ENCODE measurements around the gene USP31.
A peak's percentile ranks its signal among the peaks of the same experiment; 100 is the strongest.

USP31 gene

DNA sequence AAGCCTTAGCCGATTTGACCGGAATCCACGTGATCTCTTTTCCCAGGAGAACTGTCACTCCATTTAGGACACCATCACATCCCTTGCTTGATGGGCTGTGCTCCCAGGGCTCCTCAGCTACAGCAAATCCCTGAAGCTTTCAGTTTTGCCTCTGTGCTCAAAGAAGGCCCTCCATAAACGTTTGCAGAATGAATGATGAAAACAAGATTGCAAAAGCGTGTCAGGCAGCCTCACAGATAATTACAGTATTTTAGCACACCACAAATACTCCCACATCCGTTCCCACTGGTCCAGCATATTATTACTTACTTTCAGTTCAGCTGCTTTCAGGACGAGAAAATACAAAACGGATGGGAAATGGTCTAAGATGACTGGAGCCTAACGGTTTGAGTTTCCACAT, 84.6 kb downstream of the USP31 start:
- DNase-seq (ENCODE audit: low spot score): no peak
- no peak for FAIRE-seq

DNA sequence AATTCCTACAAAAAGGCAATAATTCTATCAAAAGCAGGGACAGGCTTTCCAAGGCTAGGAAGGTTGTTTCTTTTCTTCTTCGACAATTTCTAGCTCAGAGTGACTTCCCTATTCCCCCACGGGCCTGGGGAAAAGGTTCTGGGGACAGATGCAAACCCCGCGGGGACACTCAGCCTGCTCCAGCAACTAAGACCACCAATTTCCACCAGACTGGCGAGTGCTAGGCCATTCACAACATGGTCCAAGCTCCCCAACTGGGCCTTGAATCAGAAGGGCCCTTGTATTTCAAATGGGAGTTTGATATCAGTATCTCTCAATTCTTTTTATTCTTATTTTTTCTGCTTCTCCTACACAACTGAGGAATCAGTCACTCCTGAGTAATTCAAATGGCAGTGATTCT, 86.7 kb downstream of the USP31 start:
- DNase-seq (ENCODE audit: low spot score) (no peak), FAIRE-seq (no peak)

DNA sequence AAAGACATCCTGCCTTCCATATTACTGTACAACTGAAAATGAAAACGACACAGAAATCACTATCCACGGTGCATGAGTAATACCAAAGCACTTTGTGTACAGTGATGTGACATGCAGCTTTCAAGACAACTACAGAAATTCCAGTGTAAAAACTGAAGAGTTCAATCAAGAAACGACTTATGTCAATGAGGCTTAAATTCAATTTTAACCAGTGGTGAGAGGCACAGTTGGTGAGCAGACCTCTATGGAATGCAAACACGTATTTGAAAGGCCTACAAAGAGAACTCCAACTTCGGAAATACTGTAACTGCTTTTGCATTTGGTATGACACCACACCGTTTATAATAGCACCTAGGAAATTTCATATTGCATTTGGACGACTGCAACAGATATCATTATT, 87.6 kb downstream of the USP31 start:
- FAIRE-seq (no peak), DNase-seq (ENCODE audit: low spot score) (no peak)

DNA sequence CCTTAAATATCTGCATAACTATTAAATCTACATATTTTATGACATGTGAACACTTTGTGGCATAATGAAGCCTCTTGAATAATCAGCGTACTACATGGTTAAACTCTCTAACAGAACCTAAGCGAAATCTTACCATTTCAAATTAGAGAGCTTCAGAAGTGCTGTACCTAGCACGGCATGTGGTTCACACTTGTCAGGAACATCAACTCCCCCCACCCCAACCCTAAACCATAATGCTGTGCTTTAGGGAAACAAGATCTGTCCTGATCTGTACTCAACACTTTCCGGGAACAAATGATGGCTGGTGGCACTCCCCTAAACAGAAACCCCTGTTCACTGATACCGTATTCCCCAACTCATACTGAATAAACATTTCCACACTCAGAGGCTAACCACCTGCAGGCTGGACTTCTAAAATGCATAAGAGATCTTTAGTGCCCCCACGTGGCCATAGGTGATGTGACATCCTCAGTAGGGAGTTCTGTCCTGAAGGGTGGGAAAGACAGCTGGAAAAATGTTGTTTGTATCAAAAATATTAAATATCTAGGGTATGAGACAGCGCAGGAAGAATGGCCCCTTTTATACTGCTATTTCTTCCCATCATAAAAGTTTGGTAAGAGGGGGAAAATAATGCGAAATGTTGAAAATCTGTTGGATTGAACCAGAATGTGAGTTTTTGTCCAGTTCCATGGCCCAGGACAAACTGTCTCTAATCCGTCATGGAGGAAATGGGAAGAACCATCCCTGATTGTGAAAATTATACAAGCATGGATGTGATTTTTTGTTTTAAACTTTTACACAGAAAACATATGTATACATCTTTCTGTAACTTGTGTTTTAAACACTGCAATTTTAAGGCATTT, 88.6 kb downstream of the USP31 start:
- FAIRE-seq: peak; percentile 50
- peak; percentile 43 for DNase-seq (ENCODE audit: low spot score)

DNA sequence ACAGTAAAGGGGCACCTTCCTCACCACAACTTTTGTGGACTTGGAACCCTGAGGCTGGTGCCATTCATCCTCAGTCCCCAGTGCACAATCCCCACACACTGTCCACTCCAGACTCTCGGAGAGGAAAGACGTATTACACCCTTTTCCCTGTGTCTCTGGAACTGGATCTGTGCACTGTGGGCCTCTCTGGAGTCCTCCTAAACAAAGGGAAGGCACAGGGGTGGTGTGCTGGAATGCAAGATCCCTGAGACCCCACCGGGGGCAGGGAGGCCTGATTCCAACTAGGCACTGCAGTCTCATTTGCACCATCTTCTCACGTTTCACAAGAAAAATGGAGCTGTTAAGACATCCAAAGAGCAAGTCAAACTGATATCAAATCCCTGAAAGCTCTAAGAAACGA, 89.8 kb downstream of the USP31 start:
- no peak for DNase-seq (ENCODE audit: low spot score)
- FAIRE-seq: no peak

DNA sequence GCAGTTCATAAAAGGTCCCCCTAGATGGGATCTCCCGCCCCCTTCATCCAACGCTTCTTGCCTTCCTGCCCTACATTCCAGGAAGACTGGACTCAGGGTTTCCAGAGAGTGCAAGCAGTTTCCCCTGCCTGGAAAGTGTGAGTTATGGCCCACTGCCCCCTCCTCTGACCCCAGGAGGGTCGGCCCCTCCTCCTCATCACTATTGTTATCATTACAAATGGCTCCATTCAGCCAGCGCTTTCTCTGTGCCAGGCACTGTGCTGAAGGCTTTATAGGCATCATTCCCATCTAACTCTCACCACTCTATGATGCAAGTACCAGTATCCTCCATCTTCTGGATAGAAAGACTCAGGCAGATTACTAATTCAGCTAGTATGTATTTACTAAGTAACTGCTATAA, 90.7 kb downstream of the USP31 start:
- DNase-seq (ENCODE audit: low spot score) (no peak), FAIRE-seq (no peak)

DNA sequence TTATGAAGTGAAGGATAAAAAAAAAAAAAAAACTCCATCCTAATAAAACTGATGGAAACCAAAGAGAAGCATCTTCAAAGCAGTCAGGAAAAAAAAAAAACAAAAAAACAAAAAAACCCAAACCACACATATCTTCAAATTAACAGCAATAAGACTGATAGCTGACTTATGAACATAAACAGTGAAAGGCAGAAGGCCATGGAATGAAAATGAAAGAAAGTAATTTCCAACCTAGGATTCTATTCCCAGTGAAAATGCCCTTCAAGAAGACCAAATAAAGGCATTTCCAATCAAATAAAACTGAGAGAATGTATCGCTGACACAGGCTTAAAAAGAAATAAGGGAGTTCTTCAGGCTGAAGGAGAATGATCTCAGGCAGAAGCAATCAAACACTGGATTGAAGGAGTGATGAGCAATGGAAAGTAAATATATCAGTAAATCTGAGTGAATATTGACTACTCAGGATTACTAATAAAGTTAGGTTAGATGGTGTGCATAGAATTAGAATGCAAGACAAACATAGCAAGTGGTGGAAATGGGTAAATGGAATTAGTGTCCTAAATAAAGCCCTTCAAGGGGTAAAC, 92.1 kb downstream of the USP31 start:
- FAIRE-seq: no peak
- no peak for DNase-seq (ENCODE audit: low spot score)

DNA sequence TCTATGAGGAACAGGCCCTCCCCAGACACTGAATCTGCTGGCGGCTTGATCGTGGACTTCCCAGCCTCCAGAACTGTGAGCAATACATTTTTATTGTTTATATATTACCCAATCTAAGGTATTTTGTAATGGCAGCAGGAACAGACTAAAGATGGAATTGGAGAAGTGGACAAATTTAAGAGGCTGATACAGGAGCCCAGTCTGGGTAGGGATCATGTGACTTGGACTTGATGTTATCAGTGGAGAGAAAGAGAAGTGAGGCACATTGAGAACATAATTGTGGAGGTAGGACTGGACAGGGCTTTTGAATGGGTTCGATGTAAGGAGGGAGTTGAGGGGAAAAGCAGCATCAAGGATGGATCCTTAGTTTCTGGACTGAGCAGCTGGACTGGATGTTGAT, 93.8 kb downstream of the USP31 start:
- DNase-seq (ENCODE audit: low spot score) (no peak), FAIRE-seq (no peak)

DNA sequence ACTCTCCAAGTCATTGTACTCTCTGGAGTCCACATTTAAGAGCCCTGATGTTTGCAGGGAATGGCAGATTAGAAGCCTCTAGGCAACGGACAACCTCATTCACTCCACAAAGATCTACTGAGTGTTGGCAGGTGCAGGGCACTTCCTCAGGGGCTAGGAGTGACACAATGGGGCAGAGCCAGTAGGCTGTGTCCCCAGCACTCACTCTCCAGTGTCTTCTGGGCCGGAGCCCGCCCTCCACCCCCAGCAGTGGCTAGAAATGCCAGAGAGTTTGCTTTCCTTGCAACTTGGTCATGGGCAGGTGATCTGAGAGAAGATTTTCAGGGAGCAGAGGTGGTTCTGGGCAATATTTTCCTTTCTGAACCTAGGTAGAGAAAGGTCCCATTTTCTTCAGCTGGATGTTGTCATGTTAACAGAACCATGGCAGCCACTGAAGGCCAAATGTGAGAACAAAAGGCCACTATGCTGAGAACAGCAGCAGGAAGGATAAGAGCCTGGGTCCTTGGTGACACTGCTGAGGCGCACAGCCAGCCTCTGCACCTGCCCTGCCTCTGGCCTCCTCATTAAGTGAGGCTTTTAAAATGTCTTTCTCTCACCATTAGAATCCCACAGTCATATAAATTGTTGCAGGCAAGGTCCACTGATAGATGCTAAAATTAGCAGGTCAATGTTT, 96.2 kb downstream of the USP31 start:
- FAIRE-seq (no peak), DNase-seq (ENCODE audit: low spot score) (no peak)

DNA sequence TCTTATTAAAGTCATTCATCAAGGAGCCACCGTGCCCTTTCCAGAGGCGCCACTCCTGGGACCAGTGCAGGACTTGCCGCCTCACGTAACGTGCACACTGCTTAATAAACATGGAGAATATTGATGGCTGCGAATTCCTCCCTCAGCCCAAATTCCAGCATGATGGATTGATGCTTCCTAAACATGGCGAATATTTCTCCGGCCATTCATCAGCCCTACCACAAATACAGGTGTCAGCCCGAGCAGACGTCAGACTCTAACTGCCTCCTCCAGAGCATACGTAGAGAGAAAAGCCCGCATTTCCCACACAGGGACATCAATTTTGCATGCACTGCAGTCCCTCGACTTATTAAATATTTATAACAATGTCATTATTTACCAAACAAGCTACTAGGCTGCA, 97.0 kb downstream of the USP31 start:
- DNase-seq (ENCODE audit: low spot score): no peak
- FAIRE-seq: no peak

DNA sequence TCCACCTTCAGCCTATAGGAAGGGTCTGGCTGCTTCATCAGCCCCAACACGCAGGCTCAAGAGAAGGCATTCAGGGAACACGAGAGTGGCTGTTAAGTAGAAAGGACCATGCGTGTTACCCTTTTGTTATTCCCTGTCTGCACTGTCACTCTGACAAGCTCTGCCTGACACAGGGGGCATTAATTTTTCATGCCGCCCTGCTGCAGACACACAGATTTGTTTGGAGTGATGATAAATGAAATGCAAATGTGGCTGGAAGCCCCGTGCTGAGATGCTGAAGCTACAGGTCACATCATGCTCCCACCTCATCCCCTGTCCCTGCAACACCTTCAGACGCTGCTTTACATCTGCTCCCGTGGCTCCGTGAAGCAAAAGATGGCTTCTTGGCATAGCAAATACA, 97.7 kb downstream of the USP31 start:
- FAIRE-seq: no peak
- DNase-seq (ENCODE audit: low spot score): no peak

DNA sequence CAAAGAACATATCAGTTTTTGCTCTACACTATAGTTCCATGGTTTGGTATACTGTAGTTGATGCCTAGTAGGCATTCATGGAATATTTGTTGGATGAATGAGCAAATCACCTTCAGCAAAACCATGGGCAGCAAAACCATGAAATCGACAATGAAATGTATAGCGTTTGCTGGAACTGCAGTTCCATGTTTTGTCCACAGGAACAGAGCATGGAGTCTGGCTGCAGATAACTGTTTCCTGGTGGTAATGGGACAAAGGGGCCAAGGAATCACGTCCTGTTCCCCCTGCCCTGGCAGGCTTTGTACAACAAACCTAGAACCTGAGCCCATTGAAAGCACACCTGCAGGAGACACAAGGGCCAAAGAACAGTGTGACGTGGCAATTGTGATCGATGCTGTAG, 101.1 kb downstream of the USP31 start:
- no peak for FAIRE-seq
- DNase-seq (ENCODE audit: low spot score): no peak

DNA sequence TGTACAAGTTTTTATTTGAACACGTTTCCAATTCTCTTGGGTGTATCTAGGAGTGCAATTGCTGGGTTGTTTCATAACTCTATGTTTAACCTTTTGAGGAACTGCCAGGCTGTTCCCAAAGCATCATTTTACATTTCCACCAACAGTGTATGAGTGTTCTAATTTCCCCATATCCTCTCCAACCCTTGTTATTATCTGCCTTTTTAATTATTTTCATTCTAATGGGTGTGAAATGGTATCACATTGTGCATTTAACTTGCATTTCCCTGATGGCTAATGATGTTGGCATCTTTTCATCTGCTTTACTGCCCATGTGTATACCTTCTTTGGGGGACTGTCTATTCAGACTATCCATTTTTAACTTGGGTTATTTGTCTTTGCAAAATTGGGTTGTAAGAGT, 104.2 kb downstream of the USP31 start:
- DNase-seq (ENCODE audit: low spot score) (no peak), FAIRE-seq (no peak)

DNA sequence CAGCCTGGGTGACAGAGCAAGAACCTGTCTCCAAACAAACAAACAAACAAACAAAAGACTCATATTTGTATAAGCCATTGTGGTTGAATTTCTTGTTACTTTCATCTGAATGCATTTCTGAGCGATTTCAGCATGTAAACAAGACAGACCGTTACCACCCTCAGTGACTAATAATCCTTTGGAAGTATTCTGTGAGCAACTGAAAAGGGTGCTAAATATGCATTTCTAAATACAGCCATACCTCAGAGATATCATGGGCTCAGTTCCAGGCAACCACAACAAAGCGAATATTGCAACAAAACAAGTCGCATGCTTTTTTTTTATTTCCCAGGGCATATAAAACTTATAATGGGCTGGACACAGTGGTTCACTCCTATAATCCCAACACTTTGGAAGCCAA, 109.0 kb downstream of the USP31 start:
- no peak for DNase-seq (ENCODE audit: low spot score)
- FAIRE-seq: no peak

DNA sequence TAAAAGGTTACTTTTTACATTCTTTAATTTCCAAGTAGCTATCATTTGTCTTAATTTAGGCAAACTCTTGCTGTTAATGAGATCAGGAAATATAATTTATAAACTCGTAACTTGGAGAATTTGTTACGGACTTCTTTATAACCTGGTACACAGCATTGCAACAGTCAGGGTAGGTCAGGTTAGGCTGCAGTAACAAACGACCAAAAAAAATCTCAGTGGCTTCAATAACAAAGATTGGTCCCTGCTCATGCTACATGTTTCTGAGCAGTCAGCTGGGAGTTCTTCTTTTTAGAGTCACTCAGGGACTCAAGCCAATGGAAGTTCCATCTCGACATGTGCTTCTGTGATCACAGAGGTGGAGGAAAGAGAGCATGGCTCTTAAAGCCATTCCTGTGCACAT, 110.1 kb downstream of the USP31 start:
- no peak for FAIRE-seq
- DNase-seq (ENCODE audit: low spot score): no peak

DNA sequence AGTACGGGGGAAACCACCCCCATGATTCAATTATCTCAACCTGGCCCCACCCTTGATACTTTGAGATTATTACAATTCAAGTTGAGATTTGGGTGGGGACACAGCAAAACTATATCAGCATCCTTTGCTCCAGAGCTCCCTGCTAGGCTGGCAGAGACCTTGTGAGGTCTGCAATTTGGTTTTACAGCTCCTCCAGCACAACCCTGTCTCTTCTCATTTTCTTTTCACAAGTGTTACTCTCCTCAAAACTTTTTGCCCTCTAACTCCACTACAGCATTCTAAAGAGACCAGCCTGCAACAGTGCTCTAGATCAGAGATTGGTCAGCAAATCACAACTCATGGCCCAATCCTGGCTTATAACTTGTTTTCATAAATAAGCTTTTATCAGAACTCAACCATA, 114.0 kb downstream of the USP31 start:
- FAIRE-seq (no peak), DNase-seq (ENCODE audit: low spot score) (no peak)

DNA sequence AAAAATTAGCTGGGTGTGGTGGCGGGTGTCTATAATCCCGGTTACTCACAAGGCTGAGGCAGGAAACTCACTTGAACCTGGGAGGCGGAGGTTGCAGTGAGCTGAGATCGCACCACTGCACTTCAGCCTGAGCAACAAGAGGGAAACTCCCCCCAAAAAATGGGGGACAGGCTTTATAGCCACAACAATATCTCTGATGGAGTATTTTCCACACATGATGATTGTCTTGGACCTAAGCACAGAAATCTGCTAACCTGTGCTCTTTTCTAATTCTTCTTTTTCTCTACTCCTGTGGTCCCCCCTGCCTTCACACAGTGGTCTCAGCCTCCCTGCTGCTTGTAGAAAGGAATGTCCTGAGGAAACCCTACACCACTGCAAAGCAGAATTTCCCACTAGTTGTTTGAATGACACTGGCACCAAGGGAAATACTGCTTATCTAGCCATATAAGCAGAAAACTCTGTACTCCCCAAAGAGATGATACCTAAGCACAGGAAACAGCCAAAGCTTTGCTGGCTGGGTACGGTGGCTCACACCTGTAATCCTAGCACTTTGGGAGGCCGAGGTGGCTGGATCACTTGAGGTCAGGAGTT, 117.6 kb downstream of the USP31 start:
- DNase-seq (ENCODE audit: low spot score) (no peak), FAIRE-seq (no peak)

DNA sequence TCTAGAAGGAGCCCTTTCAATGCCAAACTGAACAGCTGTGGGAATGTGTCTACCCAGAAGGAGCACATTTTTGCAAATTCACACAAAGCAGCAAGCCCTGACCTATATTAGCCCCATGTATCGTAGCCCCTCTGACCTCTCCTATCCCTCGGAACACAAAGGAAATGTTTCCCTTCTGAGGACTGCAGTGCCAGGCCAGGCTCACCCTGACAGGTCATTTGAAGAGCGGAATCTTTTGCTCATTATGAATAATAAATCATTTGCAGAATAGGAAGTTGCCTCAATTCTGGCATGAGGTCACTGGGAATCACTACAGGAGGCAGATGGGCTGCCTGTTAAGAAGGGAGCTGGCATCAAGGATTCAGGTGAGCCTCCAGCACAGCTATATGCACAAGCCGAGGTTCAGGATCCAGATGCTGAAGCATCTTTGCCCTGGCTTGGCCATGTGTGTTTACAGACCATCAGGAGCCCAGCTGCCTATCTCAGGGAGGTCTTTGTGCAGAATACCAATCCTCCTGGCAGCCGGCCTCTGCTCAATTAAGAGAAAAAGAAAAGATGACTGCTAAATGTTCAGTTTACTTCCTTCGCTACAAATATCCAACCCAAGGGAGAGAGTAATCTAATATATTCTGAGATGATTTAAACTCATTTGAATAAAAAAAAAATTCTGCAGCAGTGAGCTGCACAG, 119.4 kb downstream of the USP31 start:
- FAIRE-seq: no peak

DNA sequence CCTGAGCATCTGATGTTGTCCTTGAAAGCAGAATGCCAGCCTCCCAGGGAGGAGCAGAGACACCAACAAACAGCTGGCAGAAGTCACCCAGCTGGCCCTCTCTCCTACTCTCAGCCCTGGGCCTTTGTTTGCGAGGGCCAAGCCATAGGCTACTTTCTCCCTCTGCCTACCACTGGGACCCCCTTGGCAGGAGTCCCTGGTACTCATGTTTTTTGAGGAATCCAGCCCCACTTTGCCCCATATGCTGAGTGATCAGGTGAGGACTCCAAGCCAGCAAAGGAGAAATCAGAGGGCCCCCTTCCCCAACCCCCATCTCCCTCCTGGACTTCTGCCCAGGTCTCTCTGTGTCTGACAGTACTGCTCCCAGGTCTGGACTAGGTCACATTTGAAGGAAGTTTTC, 121.9 kb downstream of the USP31 start:
- no peak for DNase-seq (ENCODE audit: low spot score)
- FAIRE-seq: no peak

More for the DNA sequence above, 119.4 kb downstream of the USP31 start:
- DNase-seq (ENCODE audit: low spot score): no peak

DNA sequence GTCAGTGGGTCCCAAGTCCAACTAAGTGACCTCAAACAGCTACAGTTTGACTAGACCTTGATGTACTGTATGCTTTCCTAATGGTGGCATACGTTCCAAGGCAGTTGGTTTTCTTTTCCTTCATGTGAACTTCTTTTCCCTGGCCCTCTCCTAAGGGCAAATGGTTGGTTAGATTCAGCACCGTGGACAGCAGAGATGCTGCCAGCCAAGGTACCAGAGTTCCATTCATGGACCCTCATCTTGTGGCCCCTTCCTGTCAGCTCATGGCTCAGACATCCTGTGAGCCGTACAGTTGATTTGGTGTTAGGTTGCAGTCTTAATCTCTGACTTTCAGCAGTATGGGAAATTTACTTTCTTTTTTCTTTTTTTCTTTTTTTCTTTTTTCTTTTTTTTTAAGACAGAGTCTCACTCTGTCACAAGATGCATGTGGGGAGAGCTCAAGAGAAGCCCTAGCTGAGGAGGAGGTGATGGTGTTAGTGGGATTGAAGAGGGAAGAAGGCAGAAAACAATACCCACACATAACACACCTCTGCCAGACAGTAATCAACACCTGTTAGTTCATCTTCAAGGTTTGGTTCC, 122.4 kb downstream of the USP31 start:
- DNase-seq (ENCODE audit: low spot score): no peak
- no peak for FAIRE-seq

DNA sequence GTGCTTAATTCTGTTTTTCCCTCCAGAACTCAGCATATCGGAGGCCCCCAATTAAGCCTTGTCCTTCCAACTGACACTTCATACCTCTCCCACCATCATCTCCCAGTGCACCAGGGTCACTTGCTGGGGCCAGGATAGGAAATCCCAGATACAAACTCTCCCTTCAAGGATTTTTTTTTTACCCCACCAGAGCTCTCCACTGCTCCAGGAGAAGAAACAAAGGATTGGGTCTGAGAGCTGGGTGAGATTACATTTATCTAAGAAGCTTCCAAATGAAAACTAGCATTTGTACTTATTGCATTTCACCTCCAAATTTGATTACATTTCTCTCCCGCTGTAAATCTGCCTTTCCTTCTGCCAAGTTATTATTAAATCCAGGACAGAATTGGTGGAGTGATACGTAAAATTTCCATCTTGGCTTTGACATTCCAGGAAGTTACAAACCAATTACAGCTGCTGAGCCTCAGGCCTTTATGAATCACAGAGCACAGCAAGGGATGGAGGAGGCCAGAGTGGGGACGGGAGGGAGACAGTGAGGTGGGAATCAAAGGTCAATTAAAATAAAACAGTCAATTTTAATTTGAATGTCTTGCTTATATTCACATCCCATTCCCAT, 123.5 kb downstream of the USP31 start:
- FAIRE-seq (no peak), DNase-seq (ENCODE audit: low spot score) (no peak)
